Fibroblast of skin of left quadriceps (primary cell): ENCODE measurements around the gene PFDN4.
A peak's percentile ranks its signal among the peaks of the same experiment; 100 is the strongest.

Source experiments
- DNase-seq, 2 experiments: peaks; one replicate each; pipeline ENCODE4 v3.0.0-alpha.2; 2013; ENCODE audit warnings: low read depth in 2 of 2

The PFDN4 gene

GRCh38 chr20:54207743-54208547 is at the start of gene PFDN4:
Gene PFDN4, plus strand, starts transcription at chr20:54208087. Its CDS starts 14 bp downstream, at chr20:54208101.
- peak; percentile 65 to 68 for DNase-seq

- DNase-seq: no peak
Measured at GRCh38 chr20:54158226-54158625, 49.7 kb upstream of the PFDN4 start.

GRCh38 chr20:54158856-54159418 is 49.0 kb upstream of the PFDN4 start:
- no peak for DNase-seq

- no peak for DNase-seq
Measured at GRCh38 chr20:54160065-54161007, 47.6 kb upstream of the PFDN4 start.

GRCh38 chr20:54161008-54161820 is 46.7 kb upstream of the PFDN4 start:
- no peak for DNase-seq

GRCh38 chr20:54161821-54162149 is 46.1 kb upstream of the PFDN4 start:
- DNase-seq: no peak

- no peak for DNase-seq
Measured at GRCh38 chr20:54162378-54163009, 45.4 kb upstream of the PFDN4 start.

- no peak for DNase-seq
Measured at GRCh38 chr20:54163402-54163801, 44.5 kb upstream of the PFDN4 start.

- no peak for DNase-seq
Measured at GRCh38 chr20:54165014-54165413, 42.9 kb upstream of the PFDN4 start.

- DNase-seq: no peak
Measured at GRCh38 chr20:54165803-54166202, 42.1 kb upstream of the PFDN4 start.

GRCh38 chr20:54166987-54167662 is 40.8 kb upstream of the PFDN4 start:
- no peak for DNase-seq

GRCh38 chr20:54167909-54168872 is 39.7 kb upstream of the PFDN4 start:
- no peak for DNase-seq

- DNase-seq: no peak
Measured at GRCh38 chr20:54168961-54169862, 38.7 kb upstream of the PFDN4 start.

- no peak for DNase-seq
Measured at GRCh38 chr20:54170026-54170471, 37.8 kb upstream of the PFDN4 start.

GRCh38 chr20:54170963-54171362 is 36.9 kb upstream of the PFDN4 start:
- no peak for DNase-seq

GRCh38 chr20:54172532-54172855 is 35.4 kb upstream of the PFDN4 start:
- DNase-seq: no peak

GRCh38 chr20:54172856-54173652 is 34.8 kb upstream of the PFDN4 start:
- DNase-seq: no peak
